Rectal smooth muscle tissue (tissue), 1 donor: Measurements from ENCODE around the gene CHST11.
A peak's percentile ranks its signal among the peaks of the same experiment; 100 is the strongest.
"Not testable (repeated sequence)": the region's sequence is repeated elsewhere in the genome, so short reads cannot be mapped to it uniquely, and the experiment has no call there.

Experiments used
- H3K27ac ChIP-seq: one replicate; pipeline ENCODE4 v1.7.0; 2013; ENCODE audit warnings: low read depth, low read length, inconsistent platforms
- H3K27me3 ChIP-seq: one replicate; pipeline ENCODE4 v1.7.0; 2013; ENCODE audit warnings: low read length; ENCODE audit not compliant: control insufficient read depth, insufficient read depth
- H3K36me3 ChIP-seq: one replicate; pipeline ENCODE4 v1.7.0; 2013; ENCODE audit warnings: low read length; ENCODE audit not compliant: control insufficient read depth, insufficient read depth
- H3K4me1 ChIP-seq: one replicate; pipeline ENCODE4 v1.7.0; 2013; ENCODE audit warnings: low read length; ENCODE audit not compliant: control insufficient read depth, insufficient read depth
- H3K4me3 ChIP-seq: one replicate; pipeline ENCODE4 v1.7.0; 2013; ENCODE audit warnings: low read length
- H3K9ac ChIP-seq: one replicate; pipeline ENCODE4 v1.7.0; 2013; ENCODE audit warnings: low read length

CHST11 gene

GRCh38 chr12:104608998-104609397 lies 152.2 kb downstream of the CHST11 start:
- no peaks in the 10 kb centered on the region for H3K36me3 ChIP-seq
- no peaks in the 10 kb centered on the region for H3K27me3 ChIP-seq
- H3K4me1 ChIP-seq = peaks cover under 1% of the 10 kb centered on the region
- no peak overlapping the region for H3K9ac ChIP-seq
- H3K27ac ChIP-seq = no peak overlapping the region
- no peak overlapping the region for H3K4me3 ChIP-seq

GRCh38 chr12:104609445-104609844 lies 152.7 kb downstream of the CHST11 start:
- Histone ChIP-seq H3K27ac (no peak overlapping the region), H3K9ac (no peak overlapping the region), H3K36me3 (no peaks in the 10 kb centered on the region), H3K4me3 (no peak overlapping the region), H3K27me3 (no peaks in the 10 kb centered on the region), H3K4me1 (peaks cover under 1% of the 10 kb centered on the region)

- no peaks in the 10 kb centered on the region for H3K36me3 ChIP-seq
- H3K9ac ChIP-seq = no peak overlapping the region
- H3K27ac ChIP-seq = no peak overlapping the region
- no peaks in the 10 kb centered on the region for H3K27me3 ChIP-seq
- peaks cover 7% of the 10 kb centered on the region for H3K4me1 ChIP-seq
- H3K4me3 ChIP-seq = no peak overlapping the region
Observed at GRCh38 chr12:104610513-104611235, 153.9 kb downstream of the CHST11 start.

- Histone ChIP-seq H3K4me1 (peaks cover 7% of the 10 kb centered on the region), H3K36me3 (no peaks in the 10 kb centered on the region), H3K27me3 (no peaks in the 10 kb centered on the region), H3K9ac (no peak overlapping the region), H3K4me3 (no peak overlapping the region), H3K27ac (no peak overlapping the region)
Observed at GRCh38 chr12:104611671-104612070, 154.9 kb downstream of the CHST11 start.

GRCh38 chr12:104613372-104613771 lies 156.6 kb downstream of the CHST11 start:
- H3K27me3 ChIP-seq, H3K4me3 ChIP-seq, H3K9ac ChIP-seq, H3K27ac ChIP-seq, H3K36me3 ChIP-seq, H3K4me1 ChIP-seq: not testable (repeated sequence)

GRCh38 chr12:104615048-104615561 lies 158.4 kb downstream of the CHST11 start:
- H3K4me1 ChIP-seq = peaks cover 7% of the 10 kb centered on the region
- peak overlapping the region; percentile 67 for H3K27ac ChIP-seq
- no peak overlapping the region for H3K4me3 ChIP-seq
- no peak overlapping the region for H3K9ac ChIP-seq
- H3K27me3 ChIP-seq = no peaks in the 10 kb centered on the region
- no peaks in the 10 kb centered on the region for H3K36me3 ChIP-seq

- Histone ChIP-seq H3K27me3 (no peaks in the 10 kb centered on the region), H3K9ac (no peak overlapping the region), H3K36me3 (no peaks in the 10 kb centered on the region), H3K4me1 (peaks cover 7% of the 10 kb centered on the region), H3K4me3 (no peak overlapping the region), H3K27ac (no peak overlapping the region)
Observed at GRCh38 chr12:104618691-104619090, 161.9 kb downstream of the CHST11 start.

GRCh38 chr12:104619305-104619704 lies 162.6 kb downstream of the CHST11 start:
- H3K4me3 ChIP-seq = no peak overlapping the region
- H3K36me3 ChIP-seq = no peaks in the 10 kb centered on the region
- no peak overlapping the region for H3K9ac ChIP-seq
- H3K27ac ChIP-seq = no peak overlapping the region
- no peaks in the 10 kb centered on the region for H3K27me3 ChIP-seq
- H3K4me1 ChIP-seq = peaks cover 7% of the 10 kb centered on the region

- Histone ChIP-seq H3K4me1 (no peaks in the 10 kb centered on the region), H3K4me3 (no peak overlapping the region), H3K27me3 (no peaks in the 10 kb centered on the region), H3K36me3 (no peaks in the 10 kb centered on the region), H3K9ac (no peak overlapping the region), H3K27ac (no peak overlapping the region)
Observed at GRCh38 chr12:104620837-104621531, 164.2 kb downstream of the CHST11 start.

GRCh38 chr12:104622928-104623327 lies 166.2 kb downstream of the CHST11 start:
- H3K36me3 ChIP-seq = no peaks in the 10 kb centered on the region
- H3K9ac ChIP-seq = no peak overlapping the region
- H3K27me3 ChIP-seq = no peaks in the 10 kb centered on the region
- H3K27ac ChIP-seq = no peak overlapping the region
- H3K4me1 ChIP-seq = no peaks in the 10 kb centered on the region
- no peak overlapping the region for H3K4me3 ChIP-seq

GRCh38 chr12:104623883-104624282 lies 167.1 kb downstream of the CHST11 start:
- Histone ChIP-seq H3K27ac (no peak overlapping the region), H3K27me3 (no peaks in the 10 kb centered on the region), H3K36me3 (no peaks in the 10 kb centered on the region), H3K4me3 (no peak overlapping the region), H3K4me1 (no peaks in the 10 kb centered on the region), H3K9ac (no peak overlapping the region)

- no peak overlapping the region for H3K27ac ChIP-seq
- H3K9ac ChIP-seq = no peak overlapping the region
- no peaks in the 10 kb centered on the region for H3K4me1 ChIP-seq
- H3K36me3 ChIP-seq = no peaks in the 10 kb centered on the region
- no peaks in the 10 kb centered on the region for H3K27me3 ChIP-seq
- no peak overlapping the region for H3K4me3 ChIP-seq
Observed at GRCh38 chr12:104624529-104624928, 167.8 kb downstream of the CHST11 start.
